Stimulated activated CD8-positive, alpha-beta memory T cell treated with anti-CD3 and anti-CD28 coated beads, Interleukin-15, amount 100 ng/mL, for 24 hours (primary cell): ENCODE measurements around the gene TMEM222.

Experiments
- DNase-seq: peaks from one replicate; pipeline ENCODE4 v3.0.0-alpha.2; 2020; ENCODE audit warnings: low read depth

Gene TMEM222

GRCh38 chr1:27342391-27342777, 20.4 kb downstream of the TMEM222 start:
- no peak for DNase-seq

DNA sequence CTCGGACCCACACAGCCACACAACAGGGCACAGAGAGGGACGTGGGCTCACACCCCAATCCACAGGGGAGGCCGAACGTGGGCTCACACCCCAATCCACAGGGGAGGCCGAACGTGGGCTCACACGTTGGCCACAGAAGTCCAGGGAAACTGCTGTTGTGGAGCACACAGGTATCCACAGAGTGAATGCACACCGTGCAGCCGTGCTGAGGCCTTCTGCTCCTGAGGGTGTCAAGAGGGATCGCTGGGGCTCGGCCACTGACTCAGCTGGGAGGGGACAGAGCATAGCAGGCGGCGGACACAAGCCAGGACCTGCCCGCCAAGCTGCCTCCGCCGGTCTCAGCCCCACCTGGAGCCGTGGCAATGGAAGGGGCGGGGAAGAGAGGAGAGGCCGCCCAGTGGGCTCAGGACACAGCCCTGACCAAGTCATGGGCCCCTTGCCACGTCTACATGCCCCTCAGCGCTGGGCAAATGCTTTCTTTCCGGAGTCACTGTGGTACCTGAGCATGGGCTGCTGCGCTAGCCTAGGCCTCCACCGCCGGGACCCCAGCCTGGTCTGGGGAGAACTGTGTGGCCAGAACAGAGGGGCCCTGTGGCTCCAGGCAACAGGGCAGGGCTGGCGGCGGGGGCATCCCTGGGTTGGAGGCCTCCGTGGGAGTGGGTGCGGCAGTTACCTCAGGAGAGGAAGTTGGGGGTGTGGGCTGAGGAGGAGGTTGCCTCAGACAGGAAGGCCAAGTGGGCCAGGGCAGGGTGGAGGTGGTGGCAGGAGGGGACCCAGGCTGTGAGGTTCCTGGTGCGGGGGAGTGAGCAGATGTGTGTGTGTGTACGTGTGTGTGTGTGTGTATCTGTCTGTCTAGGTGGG, 21.0 kb downstream of the TMEM222 start:
- DNase-seq: no peak

DNA sequence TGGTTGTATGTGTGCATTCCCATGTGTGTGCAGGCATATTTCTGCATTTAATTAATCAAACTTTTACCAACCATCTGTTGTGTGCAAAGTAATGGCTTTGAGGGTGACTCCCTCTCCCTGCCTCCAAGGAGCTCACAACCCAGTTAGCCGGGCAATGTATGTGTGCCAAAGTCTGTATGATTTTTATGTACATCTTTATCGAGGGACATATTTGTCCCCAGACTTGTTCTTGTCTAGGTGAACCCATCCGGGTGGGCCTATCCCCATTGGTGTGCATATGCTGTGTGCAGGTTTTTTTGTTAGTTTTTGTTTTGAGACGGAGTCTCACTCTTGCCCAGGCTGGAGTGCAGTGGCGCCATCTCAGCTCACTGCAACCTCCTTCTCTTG, 21.7 kb downstream of the TMEM222 start:
- no peak for DNase-seq

DNA sequence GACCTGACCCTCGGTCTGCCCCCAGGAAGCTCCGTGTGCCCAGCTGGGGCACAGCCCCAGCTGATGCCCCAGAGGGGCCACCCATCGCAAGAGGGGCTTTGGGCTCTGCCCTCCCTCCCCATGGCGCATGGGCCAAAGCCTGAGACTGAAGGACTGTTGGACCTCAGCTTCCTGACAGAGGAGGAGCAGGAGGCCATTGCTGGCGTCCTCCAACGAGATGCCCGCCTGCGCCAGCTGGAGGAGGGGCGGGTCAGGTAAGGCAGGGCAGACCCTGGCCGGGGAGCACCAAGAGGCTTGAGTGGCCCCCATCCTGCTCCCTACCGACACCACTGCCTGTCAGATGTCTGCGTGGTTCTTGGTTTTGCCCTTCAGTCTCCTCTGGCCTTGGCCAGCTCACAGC, 23.3 kb downstream of the TMEM222 start:
- DNase-seq: no peak

- DNase-seq: no peak
These were observed 24.4 kb downstream of the TMEM222 start for GRCh38 chr1:27346357-27346756.

DNA sequence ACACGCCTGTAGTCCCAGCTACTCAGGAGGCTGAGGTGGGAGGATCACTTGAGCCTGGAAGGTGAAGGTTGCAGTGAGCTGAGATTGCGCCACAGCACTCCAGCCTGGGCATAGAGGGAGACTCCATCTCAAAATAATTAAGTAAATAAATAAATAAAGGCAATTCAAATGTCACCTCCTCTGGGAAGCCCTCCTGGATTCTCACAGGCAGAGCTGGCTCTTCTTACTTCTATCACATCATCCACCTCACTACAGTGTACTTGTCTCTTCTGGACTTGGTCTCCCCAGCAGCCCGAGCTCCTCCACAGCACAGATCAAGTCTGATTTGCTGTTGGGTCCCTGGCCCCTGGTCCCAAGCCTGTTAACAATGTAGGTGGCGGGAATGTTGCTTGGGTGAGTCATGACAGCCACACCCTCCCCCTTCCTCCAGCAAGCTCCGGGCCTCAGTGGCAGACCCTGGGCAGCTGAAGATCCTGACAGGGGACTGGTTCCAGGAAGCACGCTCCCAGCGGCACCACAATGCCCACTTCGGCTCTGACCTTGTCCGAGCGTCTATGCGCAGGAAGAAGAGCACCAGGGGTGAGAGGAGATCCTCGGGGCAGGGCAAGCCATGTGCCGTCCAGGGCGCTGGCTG, 25.1 kb downstream of the TMEM222 start:
- DNase-seq: no peak

DNA sequence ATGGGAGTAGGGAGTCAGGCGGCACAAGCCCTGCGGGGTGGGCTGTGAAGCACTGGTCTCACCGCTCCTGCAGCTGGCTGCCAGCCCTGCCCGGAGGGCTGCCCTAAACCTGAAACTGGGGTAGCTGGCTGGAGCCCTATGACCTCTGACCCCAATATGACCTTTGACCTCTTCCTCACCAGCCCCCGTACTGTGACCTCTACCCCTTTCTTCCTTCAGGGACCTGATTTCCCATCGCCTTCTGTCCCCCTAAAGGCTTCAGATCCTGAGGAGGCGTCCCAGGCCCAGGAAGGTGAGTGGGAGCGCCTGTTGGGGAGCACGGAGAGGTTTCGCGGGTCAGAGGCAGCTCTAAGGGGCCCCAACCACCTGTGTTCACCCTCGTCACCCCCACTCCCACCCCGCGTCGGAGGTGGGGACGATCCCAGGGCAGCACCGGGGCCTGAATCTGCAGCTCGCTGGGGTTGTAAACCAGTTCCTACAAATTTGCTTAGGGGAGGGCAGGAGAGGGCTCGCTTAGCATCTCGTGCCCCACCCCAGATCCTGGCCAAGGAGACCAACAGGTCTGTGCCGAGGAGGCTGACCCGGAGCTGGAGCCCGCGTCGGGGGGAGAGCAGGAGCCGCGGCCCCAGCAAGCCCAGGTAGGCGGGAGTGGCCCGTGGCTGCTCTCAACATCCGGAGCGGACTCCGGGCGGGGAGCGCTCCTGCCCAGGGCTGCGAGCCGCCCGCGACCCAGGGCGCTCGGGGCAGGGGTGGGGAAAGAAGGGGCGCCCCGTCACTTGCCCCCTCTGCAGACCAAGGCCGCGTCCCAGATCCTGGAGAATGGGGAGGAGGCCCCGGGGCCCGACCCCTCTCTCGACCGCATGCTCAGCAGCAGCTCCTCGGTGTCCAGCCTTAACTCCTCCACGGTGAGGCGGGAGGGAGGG, 27.2 kb downstream of the TMEM222 start:
- no peak for DNase-seq

DNA sequence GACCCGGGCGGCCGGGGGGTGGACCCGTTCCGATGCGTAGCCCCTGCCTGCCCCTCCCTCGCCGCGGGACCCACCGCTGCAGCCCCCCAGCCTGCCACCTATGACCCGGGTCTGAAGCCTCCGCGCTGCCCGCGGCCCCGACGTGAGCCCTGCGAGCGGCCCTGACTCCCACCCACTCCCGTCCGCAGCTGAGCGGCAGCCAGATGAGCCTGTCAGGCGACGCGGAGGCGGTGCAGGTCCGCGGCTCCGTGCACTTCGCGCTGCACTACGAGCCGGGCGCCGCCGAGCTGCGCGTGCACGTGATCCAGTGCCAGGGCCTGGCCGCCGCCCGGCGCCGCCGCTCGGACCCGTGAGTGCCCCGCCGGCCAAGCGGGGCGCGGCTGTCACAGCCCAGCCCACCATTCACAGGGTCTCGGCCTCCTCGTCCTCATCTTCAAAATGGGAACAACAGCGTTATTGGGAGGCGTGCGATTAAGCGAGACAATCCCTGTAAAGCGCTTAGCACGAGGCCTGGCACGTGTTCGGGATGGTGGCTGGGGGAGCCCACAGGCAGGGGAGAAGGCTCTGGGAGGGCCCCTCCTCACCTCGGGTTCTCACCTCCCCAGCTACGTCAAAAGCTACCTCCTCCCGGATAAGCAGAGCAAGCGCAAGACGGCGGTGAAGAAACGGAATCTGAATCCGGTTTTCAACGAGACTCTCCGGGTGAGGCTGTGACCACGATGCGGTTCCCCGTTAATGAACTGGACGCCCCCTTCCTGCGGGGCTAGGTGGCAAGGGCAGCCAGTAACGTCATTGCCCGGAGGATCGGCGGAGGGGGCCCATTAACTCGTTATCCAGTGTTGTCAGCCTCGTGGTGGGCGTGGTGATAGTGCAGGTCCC, 28.1 kb downstream of the TMEM222 start:
- DNase-seq: no peak

- DNase-seq: no peak
These were observed 28.9 kb downstream of the TMEM222 start for GRCh38 chr1:27350663-27351540.

DNA sequence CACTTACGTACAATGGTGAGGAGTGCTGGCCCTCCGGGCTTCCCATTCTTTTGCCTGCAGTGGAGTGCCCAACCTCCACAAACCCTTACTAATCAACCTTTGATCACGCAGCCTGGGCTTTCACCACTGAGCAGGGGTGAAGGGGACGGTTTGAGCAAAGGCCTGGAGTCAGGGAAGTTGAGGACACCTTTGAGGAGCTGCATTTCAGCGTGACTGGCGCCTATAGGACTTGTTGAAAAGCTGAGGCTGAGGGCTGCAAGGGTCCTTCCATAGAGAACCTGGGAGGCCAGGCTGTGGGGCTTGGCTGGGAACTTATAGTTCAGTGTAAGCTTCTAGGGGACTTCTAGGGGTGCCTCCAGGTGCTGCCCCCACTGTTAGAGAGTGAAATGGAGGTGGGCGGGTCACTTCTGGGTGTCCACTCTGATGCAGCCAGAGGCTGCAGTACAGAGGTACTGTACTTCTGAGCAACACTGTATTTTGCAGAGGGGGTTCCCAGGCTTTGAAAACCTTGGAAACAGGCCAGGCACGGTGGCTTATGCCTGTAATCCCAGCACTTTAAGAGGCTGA, 29.7 kb downstream of the TMEM222 start:
- no peak for DNase-seq

GRCh38 chr1:27353166-27353565, 31.2 kb downstream of the TMEM222 start:
- DNase-seq: no peak

DNA sequence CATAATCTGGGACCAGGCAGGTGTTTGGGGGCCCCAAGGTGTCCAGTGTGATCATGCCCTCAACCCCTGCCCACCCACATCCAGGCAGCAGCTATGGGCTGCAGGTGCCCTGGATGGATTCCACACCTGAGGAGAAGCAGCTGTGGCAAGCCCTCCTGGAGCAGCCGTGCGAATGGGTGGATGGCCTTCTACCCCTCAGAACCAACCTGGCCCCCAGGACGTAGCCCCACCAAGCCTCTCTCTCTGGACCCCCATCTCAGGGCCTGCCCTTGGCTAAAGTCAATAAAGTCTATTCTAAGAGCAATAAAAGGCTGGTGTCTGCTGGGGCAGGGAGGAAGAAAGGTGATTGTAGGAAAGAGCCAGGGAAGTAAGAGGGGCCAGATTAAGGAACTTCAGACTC, 31.7 kb downstream of the TMEM222 start:
- no peak for DNase-seq

GRCh38 chr1:27355683-27356082, 33.7 kb downstream of the TMEM222 start:
- no peak for DNase-seq

GRCh38 chr1:27356277-27356618, 34.3 kb downstream of the TMEM222 start:
- no peak for DNase-seq

DNA sequence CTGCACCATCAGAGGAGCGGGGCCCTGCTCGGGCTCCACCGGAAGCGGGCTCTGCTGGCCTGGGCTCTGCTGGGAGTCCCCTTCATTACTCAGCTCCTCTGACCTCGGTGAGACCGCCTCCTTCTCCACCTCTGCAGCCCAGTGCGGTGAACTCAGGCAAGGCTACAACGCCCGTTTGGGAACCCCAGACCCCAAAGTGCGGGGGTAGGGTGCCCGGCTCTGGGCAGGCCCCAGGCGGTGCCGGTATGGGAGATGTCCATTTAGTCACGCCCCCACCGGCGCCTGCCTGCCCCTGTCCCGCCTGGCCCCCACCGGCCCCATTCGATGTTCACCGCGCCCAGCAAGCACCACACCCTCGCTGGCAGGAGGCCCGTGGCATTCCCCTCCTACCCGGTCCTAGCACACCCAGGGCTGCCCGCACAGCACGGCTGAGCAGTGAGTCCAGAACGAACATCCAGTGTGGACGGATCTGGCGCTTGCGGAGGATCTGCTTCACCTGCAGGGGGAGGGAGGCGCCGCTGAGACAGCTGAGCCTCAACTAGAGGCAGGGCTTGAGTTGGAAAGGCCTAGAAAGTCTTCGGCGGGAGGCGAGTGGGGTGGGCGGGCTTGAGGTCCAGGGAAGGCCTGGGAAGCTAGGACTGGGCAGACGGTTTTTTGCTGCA, 34.8 kb downstream of the TMEM222 start:
- no peak for DNase-seq

DNA sequence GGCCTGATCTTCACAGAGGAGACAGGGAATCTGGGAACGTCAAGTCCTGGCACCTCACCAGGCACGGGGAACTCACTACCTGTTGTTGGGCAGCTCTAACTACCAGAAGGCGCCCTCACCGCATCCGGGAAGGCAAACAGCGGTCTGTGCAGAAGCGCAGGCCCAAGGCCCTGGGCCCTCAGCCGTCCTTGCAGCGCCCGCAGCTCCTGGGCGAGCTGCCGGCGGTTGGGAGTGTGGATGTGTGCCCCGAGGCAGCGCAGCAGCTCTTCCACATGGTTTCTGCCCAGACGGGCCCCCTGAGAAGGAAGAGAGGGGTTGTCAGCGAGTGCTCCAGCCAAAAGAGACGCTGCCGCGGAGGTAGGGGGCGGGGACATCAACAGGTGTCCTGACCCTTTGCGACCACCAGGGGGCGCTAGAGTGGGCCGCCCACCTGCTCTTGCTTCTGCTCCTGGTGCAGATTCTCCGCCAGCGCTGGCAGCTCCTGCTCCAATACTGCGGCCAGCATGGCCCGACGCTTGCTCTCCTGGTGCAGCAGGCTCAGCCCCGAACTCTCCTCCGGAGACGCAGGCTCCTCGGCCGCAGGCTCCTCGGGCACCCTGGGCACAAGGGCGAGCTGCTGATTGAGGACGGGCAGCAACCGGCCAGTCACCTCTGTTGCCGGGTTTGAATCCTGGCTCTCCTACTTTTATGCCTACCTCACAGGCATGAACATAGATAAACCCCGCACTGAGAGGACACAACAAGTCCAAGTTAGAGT, 35.5 kb downstream of the TMEM222 start:
- peak; percentile 74 for DNase-seq

- DNase-seq: no peak
These were observed 36.3 kb downstream of the TMEM222 start for GRCh38 chr1:27358038-27358927.

- DNase-seq: no peak
These were observed 37.0 kb downstream of the TMEM222 start for GRCh38 chr1:27358928-27359313.
